ENCODE measurements around the gene THSD7B.

Gene THSD7B

DNA sequence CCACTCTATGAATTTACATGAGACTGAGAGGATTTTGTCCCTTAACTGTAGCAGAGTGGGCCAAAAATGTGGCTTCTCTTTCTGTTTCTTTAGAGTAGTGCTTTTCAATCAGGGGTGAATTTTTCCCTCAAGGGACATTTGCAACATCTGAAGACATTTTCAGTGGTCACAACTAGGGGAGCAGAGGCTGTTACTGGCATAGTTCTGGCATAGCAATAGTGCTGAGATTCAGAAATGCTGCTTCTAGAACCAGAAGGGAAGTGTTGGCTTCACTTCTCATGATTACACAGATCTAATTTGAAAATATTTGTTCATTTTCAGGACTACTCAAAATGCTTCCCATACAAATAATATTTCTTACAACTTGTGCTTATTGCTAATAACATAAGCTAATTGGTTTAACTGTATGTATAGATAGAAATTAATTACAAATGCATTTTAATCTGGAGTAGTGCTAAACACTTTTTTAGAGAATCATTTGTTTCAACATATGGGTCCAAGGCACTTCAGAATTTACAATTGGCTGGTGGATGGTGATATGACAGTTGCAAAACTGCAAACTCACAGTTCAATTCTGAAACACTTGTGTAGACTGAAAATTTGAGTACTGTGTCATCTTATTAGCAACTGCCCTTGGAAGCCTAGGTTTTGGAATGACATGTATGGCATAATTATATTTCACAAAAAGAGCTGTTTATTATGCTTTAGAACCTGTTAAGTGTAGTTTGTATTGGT is 526.7 kb downstream of the THSD7B start (continued):
- TF ChIP-seq, protein P1, sequence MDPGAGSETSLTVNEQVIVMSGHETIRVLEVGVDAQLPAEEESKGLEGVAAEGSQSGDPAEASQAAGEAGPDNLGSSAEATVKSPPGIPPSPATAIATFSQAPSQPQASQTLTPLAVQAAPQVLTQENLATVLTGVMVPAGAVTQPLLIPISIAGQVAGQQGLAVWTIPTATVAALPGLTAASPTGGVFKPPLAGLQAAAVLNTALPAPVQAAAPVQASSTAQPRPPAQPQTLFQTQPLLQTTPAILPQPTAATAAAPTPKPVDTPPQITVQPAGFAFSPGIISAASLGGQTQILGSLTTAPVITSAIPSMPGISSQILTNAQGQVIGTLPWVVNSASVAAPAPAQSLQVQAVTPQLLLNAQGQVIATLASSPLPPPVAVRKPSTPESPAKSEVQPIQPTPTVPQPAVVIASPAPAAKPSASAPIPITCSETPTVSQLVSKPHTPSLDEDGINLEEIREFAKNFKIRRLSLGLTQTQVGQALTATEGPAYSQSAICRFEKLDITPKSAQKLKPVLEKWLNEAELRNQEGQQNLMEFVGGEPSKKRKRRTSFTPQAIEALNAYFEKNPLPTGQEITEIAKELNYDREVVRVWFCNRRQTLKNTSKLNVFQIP (CRISPR knock-in tag; IDR thresholded peaks at IDR 0.05; ENCODE audit: borderline replicate concordance, low read depth) = no peak

DNA sequence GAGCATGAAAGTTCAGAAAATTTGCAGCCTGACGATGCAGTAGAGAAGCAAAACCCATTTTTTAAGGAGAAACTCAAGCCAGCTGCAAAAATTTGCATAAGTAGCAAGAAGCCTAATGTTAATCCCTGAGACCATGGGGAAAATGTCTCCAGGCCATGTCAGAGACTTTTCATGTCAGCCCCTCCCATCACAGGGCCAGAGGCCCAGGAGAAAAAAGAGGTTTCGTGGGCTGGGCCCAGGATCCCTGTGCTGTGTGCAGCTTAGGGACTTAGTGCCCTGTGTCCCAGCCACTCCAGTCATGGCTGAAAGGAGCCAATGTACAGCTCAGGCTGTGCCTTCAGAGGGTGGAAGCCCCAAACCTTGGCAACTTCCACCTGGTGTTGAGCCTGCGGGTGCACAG is 533.0 kb downstream of the THSD7B start:
- ATAC-seq = no peak
- TF ChIP-seq ISL1 (CRISPR knock-in tag; IDR thresholded peaks at IDR 0.05) = no peak
- TF ChIP-seq CSDC2 (CRISPR knock-in tag; IDR thresholded peaks at IDR 0.05) = no peak
- TF ChIP-seq ESRRG (CRISPR knock-in tag; IDR thresholded peaks at IDR 0.05) = no peak
- TF ChIP-seq, protein P2, sequence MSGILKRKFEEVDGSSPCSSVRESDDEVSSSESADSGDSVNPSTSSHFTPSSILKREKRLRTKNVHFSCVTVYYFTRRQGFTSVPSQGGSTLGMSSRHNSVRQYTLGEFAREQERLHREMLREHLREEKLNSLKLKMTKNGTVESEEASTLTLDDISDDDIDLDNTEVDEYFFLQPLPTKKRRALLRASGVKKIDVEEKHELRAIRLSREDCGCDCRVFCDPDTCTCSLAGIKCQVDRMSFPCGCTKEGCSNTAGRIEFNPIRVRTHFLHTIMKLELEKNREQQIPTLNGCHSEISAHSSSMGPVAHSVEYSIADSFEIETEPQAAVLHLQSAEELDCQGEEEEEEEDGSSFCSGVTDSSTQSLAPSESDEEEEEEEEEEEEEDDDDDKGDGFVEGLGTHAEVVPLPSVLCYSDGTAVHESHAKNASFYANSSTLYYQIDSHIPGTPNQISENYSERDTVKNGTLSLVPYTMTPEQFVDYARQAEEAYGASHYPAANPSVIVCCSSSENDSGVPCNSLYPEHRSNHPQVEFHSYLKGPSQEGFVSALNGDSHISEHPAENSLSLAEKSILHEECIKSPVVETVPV (CRISPR knock-in tag; IDR thresholded peaks at IDR 0.05) = no peak
- no peak for TF ChIP-seq GLIS3 (CRISPR knock-in tag; IDR thresholded peaks at IDR 0.05)
- TF ChIP-seq, protein P3, sequence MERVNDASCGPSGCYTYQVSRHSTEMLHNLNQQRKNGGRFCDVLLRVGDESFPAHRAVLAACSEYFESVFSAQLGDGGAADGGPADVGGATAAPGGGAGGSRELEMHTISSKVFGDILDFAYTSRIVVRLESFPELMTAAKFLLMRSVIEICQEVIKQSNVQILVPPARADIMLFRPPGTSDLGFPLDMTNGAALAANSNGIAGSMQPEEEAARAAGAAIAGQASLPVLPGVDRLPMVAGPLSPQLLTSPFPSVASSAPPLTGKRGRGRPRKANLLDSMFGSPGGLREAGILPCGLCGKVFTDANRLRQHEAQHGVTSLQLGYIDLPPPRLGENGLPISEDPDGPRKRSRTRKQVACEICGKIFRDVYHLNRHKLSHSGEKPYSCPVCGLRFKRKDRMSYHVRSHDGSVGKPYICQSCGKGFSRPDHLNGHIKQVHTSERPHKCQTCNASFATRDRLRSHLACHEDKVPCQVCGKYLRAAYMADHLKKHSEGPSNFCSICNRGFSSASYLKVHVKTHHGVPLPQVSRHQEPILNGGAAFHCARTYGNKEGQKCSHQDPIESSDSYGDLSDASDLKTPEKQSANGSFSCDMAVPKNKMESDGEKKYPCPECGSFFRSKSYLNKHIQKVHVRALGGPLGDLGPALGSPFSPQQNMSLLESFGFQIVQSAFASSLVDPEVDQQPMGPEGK (CRISPR knock-in tag; IDR thresholded peaks at IDR 0.05; ENCODE audit: borderline replicate concordance) = no peak
- no peak for TF ChIP-seq SNAI2 (CRISPR knock-in tag; IDR thresholded peaks at IDR 0.05)
- no peak for TF ChIP-seq TCF4 (CRISPR knock-in tag; IDR thresholded peaks at IDR 0.05; ENCODE audit: borderline replicate concordance)
- TF ChIP-seq ZFP30 (CRISPR knock-in tag; IDR thresholded peaks at IDR 0.05) = no peak
- no peak for TF ChIP-seq TOX (CRISPR knock-in tag; IDR thresholded peaks at IDR 0.05; ENCODE audit: borderline replicate concordance)
- TF ChIP-seq ZNF8 (CRISPR knock-in tag; IDR thresholded peaks at IDR 0.05) = no peak
- TF ChIP-seq, protein P4, sequence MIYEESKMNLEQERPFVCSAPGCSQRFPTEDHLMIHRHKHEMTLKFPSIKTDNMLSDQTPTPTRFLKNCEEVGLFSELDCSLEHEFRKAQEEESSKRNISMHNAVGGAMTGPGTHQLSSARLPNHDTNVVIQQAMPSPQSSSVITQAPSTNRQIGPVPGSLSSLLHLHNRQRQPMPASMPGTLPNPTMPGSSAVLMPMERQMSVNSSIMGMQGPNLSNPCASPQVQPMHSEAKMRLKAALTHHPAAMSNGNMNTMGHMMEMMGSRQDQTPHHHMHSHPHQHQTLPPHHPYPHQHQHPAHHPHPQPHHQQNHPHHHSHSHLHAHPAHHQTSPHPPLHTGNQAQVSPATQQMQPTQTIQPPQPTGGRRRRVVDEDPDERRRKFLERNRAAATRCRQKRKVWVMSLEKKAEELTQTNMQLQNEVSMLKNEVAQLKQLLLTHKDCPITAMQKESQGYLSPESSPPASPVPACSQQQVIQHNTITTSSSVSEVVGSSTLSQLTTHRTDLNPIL (CRISPR knock-in tag; IDR thresholded peaks at IDR 0.05; ENCODE audit: low read depth) = no peak
- no peak for TF ChIP-seq ZNF70 (CRISPR knock-in tag; IDR thresholded peaks at IDR 0.05)
- TF ChIP-seq ARNTL (CRISPR knock-in tag; IDR thresholded peaks at IDR 0.05; ENCODE audit: borderline replicate concordance, low read depth) = no peak
- TF ChIP-seq ZC3H10 (CRISPR knock-in tag; IDR thresholded peaks at IDR 0.05) = no peak
- no peak for TF ChIP-seq RARB (CRISPR knock-in tag; IDR thresholded peaks at IDR 0.05)
- TF ChIP-seq OSR1 (CRISPR knock-in tag; IDR thresholded peaks at IDR 0.05) = no peak
- no peak for TF ChIP-seq ZFP3 (CRISPR knock-in tag; IDR thresholded peaks at IDR 0.05)
- TF ChIP-seq BACH2 (CRISPR knock-in tag; IDR thresholded peaks at IDR 0.05; ENCODE audit: borderline replicate concordance) = no peak

DNA sequence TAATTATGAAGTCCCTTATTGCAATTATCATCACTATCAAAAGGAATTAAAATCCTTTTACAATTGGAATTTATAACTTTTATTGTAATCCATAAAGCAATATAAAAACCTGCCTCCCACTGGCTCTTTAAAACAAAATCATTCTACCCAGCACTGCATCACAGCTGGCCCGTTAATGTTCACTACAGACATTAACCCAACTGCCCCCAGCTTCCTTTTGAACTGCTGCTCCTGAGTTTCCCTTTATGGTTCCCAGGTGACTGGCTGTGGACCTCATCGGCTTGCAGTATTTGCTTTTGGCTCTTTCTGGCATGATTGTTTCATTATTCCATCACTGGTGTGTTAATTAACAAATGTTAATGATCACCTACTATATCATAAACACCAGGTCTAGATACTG is 535.6 kb downstream of the THSD7B start:
- TF ChIP-seq ESRRG (CRISPR knock-in tag; IDR thresholded peaks at IDR 0.05) (no peak), OSR1 (CRISPR knock-in tag; IDR thresholded peaks at IDR 0.05) (no peak), ZNF565 (CRISPR knock-in tag; conservative IDR thresholded peaks at IDR 0.05; ENCODE audit: low read depth) (no peak)
- no peak for ATAC-seq

DNA sequence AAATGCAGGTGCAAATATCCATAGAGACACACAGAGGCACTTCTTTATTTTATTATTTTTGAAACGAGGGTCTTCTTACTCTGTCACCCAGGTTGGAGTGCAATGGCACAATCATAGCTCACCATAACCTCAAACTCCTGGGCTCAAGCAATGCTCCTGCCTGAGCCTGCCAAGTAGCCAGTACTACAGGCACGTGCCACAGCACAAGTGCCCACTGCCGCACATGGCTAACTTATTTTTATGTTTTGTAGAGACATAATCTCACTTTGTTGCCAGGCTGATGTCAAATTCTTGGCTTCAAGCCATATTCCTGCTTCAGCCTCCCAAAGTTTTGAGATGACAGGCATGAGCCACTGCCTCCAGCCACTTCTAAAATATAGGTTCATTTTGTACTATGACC is 537.6 kb downstream of the THSD7B start:
- ATAC-seq = no peak
- no peak for TF ChIP-seq ISL1 (CRISPR knock-in tag; IDR thresholded peaks at IDR 0.05)
- TF ChIP-seq ARNTL (CRISPR knock-in tag; IDR thresholded peaks at IDR 0.05; ENCODE audit: borderline replicate concordance, low read depth) = no peak
- TF ChIP-seq ZFP3 (CRISPR knock-in tag; IDR thresholded peaks at IDR 0.05) = no peak
- TF ChIP-seq ZFP30 (CRISPR knock-in tag; IDR thresholded peaks at IDR 0.05) = no peak
- TF ChIP-seq SNAI2 (CRISPR knock-in tag; IDR thresholded peaks at IDR 0.05) = no peak
- TF ChIP-seq, protein P4 (CRISPR knock-in tag; IDR thresholded peaks at IDR 0.05; ENCODE audit: low read depth) = no peak
- TF ChIP-seq, protein P5, sequence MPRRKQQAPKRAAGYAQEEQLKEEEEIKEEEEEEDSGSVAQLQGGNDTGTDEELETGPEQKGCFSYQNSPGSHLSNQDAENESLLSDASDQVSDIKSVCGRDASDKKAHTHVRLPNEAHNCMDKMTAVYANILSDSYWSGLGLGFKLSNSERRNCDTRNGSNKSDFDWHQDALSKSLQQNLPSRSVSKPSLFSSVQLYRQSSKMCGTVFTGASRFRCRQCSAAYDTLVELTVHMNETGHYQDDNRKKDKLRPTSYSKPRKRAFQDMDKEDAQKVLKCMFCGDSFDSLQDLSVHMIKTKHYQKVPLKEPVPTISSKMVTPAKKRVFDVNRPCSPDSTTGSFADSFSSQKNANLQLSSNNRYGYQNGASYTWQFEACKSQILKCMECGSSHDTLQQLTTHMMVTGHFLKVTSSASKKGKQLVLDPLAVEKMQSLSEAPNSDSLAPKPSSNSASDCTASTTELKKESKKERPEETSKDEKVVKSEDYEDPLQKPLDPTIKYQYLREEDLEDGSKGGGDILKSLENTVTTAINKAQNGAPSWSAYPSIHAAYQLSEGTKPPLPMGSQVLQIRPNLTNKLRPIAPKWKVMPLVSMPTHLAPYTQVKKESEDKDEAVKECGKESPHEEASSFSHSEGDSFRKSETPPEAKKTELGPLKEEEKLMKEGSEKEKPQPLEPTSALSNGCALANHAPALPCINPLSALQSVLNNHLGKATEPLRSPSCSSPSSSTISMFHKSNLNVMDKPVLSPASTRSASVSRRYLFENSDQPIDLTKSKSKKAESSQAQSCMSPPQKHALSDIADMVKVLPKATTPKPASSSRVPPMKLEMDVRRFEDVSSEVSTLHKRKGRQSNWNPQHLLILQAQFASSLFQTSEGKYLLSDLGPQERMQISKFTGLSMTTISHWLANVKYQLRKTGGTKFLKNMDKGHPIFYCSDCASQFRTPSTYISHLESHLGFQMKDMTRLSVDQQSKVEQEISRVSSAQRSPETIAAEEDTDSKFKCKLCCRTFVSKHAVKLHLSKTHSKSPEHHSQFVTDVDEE (CRISPR knock-in tag; IDR thresholded peaks at IDR 0.05) = no peak
- TF ChIP-seq TOX (CRISPR knock-in tag; IDR thresholded peaks at IDR 0.05; ENCODE audit: borderline replicate concordance) = no peak
- TF ChIP-seq, protein P2 (CRISPR knock-in tag; IDR thresholded peaks at IDR 0.05) = no peak
- TF ChIP-seq CSDC2 (CRISPR knock-in tag; IDR thresholded peaks at IDR 0.05) = no peak

All from SK-N-SH treated with all-trans-retinoic acid at 6 μM for 48 hours (cell line).